ENCODE data around the gene CAPN2. TPM values are rescaled to one million over a fixed set of nuclear protein-coding genes. Genes with fewer than 3 reads are reported as not detected.

CAPN2 gene
- polyA plus RNA-seq, 1 of the 3 experiments (the other 2 are of a cell fraction), result 208 TPM

GRCh38 chr1:223771814-223772770, 59.8 kb downstream of the CAPN2 start:
- POLR2A ChIA-PET, result no interaction called here
- TF ChIP-seq MAX (IDR thresholded peaks at IDR 0.05; ENCODE audit: low read depth), result peak; percentile 69
- TF ChIP-seq TEAD4 (IDR thresholded peaks at IDR 0.05; ENCODE audit: borderline replicate concordance, insufficient read depth), result peak; percentile 20; the same call in 1 of the 2 replicates
- peak; percentile 73 for TF ChIP-seq FOSL2 (IDR thresholded peaks at IDR 0.05; ENCODE audit: borderline replicate concordance, low read depth)
- peak; percentile 42 for TF ChIP-seq JUND (IDR thresholded peaks at IDR 0.05)
- peak; percentile 78 for TF ChIP-seq TCF12 (IDR thresholded peaks at IDR 0.05)
- TF ChIP-seq EP300 (IDR thresholded peaks at IDR 0.05; ENCODE audit: borderline replicate concordance in 1 of 2, low read depth in 1 of 2, low read length in 1 of 2), result peak in 1 of 2 experiments; percentile 59; a peak in 1 of 4 replicates
- TF ChIP-seq PBX3 (IDR thresholded peaks at IDR 0.05), result peak; percentile 26
- TF ChIP-seq NFIC (IDR thresholded peaks at IDR 0.05; ENCODE audit: borderline replicate concordance), result peak; percentile 30; the same call in 1 of the 2 replicates
- TF ChIP-seq GABPA (IDR thresholded peaks at IDR 0.05; ENCODE audit: low read depth), result no peak
- TF ChIP-seq SIN3A (IDR thresholded peaks at IDR 0.05; ENCODE audit: borderline replicate concordance, low read depth, low read length), result peak; percentile 9; the same call in 1 of the 2 replicates
- TF ChIP-seq FOXJ3 (CRISPR knock-in tag; IDR thresholded peaks at IDR 0.05), result no peak
- TF ChIP-seq IRF3 (IDR thresholded peaks at IDR 0.05; ENCODE audit: low read depth, low read length), result no peak
- TF ChIP-seq RXRA (IDR thresholded peaks at IDR 0.05; ENCODE audit: borderline replicate concordance, low read depth), result peak; percentile 57; the same call in 1 of the 2 replicates
- no peak for TF ChIP-seq ELF1 (IDR thresholded peaks at IDR 0.05)
- no peak for TF ChIP-seq USF1 (IDR thresholded peaks at IDR 0.05; ENCODE audit: borderline replicate concordance, low read depth)
- TF ChIP-seq FOXM1 (IDR thresholded peaks at IDR 0.05; ENCODE audit: low read depth), result 0 out of 2 replicates have a peak, but pooled peaks have one; percentile 24
- no peak for TF ChIP-seq CHD2 (IDR thresholded peaks at IDR 0.05; ENCODE audit: low read length, partially characterized antibody)

More at GRCh38 chr1:223771814-223772770, 59.8 kb downstream of the CAPN2 start:
- Histone ChIP-seq H3K79me2 (ENCODE audit: insufficient read depth) (peaks cover 13% of the 10 kb centered on the region; the same call in 1 of the 2 replicates), H3F3A (replicated peaks; ENCODE audit: insufficient read depth) (peaks cover 69% of the 10 kb centered on the region), H4K20me1 (ENCODE audit: insufficient read depth) (no peaks in the 10 kb centered on the region), H3K4me3 (ENCODE audit: low read depth in 2 of 2, low read length in 1 of 2) (peak overlapping the region in 1 of 2 experiments; percentile 30; a peak in 2 of 4 replicates), H3K27ac (ENCODE audit: low read depth in 2 of 2, low read length in 1 of 2) (peak overlapping the region; percentile 90 to 96), H3K9ac (peak overlapping the region; percentile 61), H2AFZ (ENCODE audit: low read depth) (peak overlapping the region; percentile 26; the same call in 1 of the 2 replicates), H3K4me1 (ENCODE audit: control insufficient read depth in 1 of 2, insufficient read depth in 2 of 2, low read depth in 1 of 2, low read length in 1 of 2) (peaks cover 9 to 44% of the 10 kb centered on the region in 2 experiments), H3K9me2 (no peaks in the 10 kb centered on the region), H3K36me3 (replicated peaks in 1 of 2; ENCODE audit: control insufficient read depth in 1 of 2, insufficient read depth in 2 of 2, low read length in 1 of 2) (peaks cover 53 to 54% of the 10 kb centered on the region in 2 experiments), H3K9me3 (no peaks in the 10 kb centered on the region), H3K27me3 (ENCODE audit: insufficient read depth) (no peaks in the 10 kb centered on the region), H3K4me2 (peak overlapping the region; percentile 58)
- CTCF ChIA-PET, result interaction anchor here (3.1 kb wide), 1 partner anchor 23 kb away, joined by 14 read pairs; no protein-coding TSS in a partner anchor
- DNase-seq, result no peak
- WGBS (ENCODE audit: low lambda C conversion rate), result 16% methylated on average over 16 of the region's 16 CpGs
